ENCODE measurements around the gene SYF2. TPM values are rescaled to one million over a fixed set of nuclear protein-coding genes. Genes with fewer than 3 reads are reported as not detected.
A peak's percentile ranks its signal among the peaks of the same experiment; 100 is the strongest.

SYF2 gene
- total and polyA plus RNA-seq, 4 donors, result 29.7 to 99.4 (median 67.5) TPM

DNA sequence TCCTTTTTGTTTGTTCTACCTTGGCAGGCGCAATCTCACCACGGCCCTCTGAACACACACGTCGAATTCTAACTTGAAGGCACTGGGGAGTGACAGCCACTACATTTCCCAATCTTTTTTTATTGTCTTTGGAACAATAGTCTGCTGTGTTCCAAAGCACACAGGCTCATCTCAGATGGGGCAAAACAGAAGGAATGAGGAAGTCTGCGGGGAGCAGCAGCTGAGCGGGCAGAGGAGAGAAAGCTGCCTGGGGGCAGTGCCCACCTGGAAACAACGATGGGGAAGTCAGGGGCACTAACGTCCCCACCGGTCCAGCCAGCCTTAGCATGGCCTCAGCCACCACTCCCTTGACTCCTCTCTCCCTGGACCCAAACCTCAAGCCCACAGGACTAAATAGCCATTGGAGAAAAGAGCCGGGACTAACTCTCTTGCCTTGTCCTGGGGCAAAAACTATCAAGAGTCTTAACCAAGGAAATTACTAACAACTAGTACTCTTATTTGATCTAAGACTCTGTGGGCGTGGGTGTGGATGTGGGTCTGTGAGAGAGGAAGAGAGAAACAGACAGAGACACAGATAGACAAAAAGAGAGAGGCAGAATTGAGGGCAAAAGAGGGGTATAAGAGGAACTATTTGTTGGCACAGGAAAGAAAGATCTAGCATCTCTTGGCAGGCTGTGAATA, 34.2 kb downstream of the SYF2 start:
- no peaks in the 10 kb centered on the region for H3K9me3 ChIP-seq (ENCODE audit: control insufficient read depth in 4 of 4, insufficient read depth in 3 of 4, low read length in 3 of 4)
- H3K27me3 ChIP-seq (ENCODE audit: control insufficient read depth in 3 of 3, insufficient read depth in 3 of 3, low read length in 2 of 3), result no peaks in the 10 kb centered on the region
- H3K36me3 ChIP-seq (ENCODE audit: control insufficient read depth in 4 of 4, insufficient read depth in 4 of 4, low read length in 4 of 4), result no peaks in the 10 kb centered on the region
- TF ChIP-seq, protein P1, sequence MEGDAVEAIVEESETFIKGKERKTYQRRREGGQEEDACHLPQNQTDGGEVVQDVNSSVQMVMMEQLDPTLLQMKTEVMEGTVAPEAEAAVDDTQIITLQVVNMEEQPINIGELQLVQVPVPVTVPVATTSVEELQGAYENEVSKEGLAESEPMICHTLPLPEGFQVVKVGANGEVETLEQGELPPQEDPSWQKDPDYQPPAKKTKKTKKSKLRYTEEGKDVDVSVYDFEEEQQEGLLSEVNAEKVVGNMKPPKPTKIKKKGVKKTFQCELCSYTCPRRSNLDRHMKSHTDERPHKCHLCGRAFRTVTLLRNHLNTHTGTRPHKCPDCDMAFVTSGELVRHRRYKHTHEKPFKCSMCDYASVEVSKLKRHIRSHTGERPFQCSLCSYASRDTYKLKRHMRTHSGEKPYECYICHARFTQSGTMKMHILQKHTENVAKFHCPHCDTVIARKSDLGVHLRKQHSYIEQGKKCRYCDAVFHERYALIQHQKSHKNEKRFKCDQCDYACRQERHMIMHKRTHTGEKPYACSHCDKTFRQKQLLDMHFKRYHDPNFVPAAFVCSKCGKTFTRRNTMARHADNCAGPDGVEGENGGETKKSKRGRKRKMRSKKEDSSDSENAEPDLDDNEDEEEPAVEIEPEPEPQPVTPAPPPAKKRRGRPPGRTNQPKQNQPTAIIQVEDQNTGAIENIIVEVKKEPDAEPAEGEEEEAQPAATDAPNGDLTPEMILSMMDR (IDR thresholded peaks at IDR 0.05; ENCODE audit: control extremely low read depth, extremely low read depth), result no peak
- WGBS, 2 donors, result 33 to 39% methylated on average over 11 of the region's 11 CpGs
- H3K4me3 ChIP-seq, result no peak overlapping the region
- ATAC-seq (ENCODE audit: insufficient read depth, low FRiP score), result no peak
- peak in 1 of 3 donors; percentile 8 for DNase-seq
- no peak overlapping the region for H3K9ac ChIP-seq (ENCODE audit: insufficient read depth in 1 of 2, low read length in 2 of 2)
- H3K27ac ChIP-seq (ENCODE audit: low read depth in 1 of 2, low read length in 1 of 2), result no peak overlapping the region
- peaks cover 0 to 37% (median 9%) of the 10 kb centered on the region in 5 donors for H3K4me1 ChIP-seq (ENCODE audit: control insufficient read depth in 5 of 5, insufficient read depth in 5 of 5, low read length in 5 of 5)

DNA sequence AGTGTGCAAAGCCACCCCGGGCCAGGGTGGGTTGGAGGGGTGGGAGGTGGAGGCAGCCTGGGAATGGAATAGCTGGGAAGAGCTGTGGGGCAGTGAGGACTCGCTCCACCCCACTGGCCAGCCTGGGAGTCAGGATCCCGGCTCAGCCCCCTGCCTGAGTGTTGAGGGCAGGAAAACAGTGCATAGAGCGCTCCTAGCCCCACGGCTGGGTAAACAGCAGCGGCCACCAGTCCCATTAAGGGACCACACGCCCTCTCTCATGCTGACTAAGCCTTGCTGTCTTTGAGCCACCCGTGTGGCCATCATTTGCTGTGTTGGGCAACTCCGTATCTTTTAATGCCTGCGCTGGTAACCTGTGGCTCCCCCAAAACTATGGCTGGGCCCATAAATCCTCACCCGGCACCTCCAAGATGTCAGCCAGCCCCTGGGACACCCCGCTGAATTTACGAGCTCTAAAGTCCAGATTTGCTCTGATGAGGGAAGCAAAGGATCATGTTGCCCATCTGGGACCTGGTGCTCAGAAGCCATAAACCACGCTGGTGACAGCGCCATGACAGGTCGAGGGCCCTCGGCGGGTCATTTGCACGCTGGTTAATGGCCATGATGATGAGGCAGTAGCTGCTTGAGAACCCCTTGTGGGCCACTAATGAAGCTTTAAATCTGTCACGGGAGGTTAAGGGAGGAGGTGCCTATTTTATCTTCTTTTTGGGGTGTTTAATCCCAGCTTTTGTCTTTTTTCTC, 34.9 kb downstream of the SYF2 start:
- Histone ChIP-seq H3K4me3 (no peak overlapping the region), H3K27ac (ENCODE audit: low read depth in 1 of 2, low read length in 1 of 2) (no peak overlapping the region), H3K9me3 (ENCODE audit: control insufficient read depth in 4 of 4, insufficient read depth in 3 of 4, low read length in 3 of 4) (no peaks in the 10 kb centered on the region), H3K9ac (ENCODE audit: insufficient read depth in 1 of 2, low read length in 2 of 2) (no peak overlapping the region), H3K4me1 (ENCODE audit: control insufficient read depth in 5 of 5, insufficient read depth in 5 of 5, low read length in 5 of 5) (peaks cover 0 to 37% (median 9%) of the 10 kb centered on the region in 5 donors), H3K36me3 (ENCODE audit: control insufficient read depth in 4 of 4, insufficient read depth in 4 of 4, low read length in 4 of 4) (no peaks in the 10 kb centered on the region), H3K27me3 (ENCODE audit: control insufficient read depth in 3 of 3, insufficient read depth in 3 of 3, low read length in 2 of 3) (no peaks in the 10 kb centered on the region)
- WGBS, 2 donors, result 87 to 89% methylated on average over 20 of the region's 20 CpGs
- TF ChIP-seq, protein P1 (IDR thresholded peaks at IDR 0.05; ENCODE audit: control extremely low read depth, extremely low read depth), result no peak
- DNase-seq, result no peak
- no peak for ATAC-seq (ENCODE audit: insufficient read depth, low FRiP score)

DNA sequence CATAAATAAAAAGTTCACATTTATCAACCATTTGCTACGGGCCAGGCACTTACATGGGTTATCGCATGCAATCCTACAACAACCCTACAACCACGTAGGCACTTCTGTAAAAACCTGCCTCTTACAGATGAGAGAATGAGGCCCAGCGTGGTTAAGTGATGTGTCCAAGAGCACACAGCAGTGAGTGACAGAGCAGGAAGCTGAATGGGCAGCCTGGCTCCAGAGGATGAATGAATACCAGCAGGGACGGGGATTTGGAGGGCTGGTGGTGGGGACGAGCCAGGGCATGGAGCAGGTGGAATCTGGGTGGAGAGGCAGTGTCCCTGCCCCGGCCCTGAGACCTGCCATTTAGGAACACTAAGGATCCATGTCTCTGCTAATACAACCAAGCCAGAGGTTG, 35.5 kb downstream of the SYF2 start:
- H3K36me3 ChIP-seq (ENCODE audit: control insufficient read depth in 4 of 4, insufficient read depth in 4 of 4, low read length in 4 of 4), result no peaks in the 10 kb centered on the region
- TF ChIP-seq, protein P1 (IDR thresholded peaks at IDR 0.05; ENCODE audit: control extremely low read depth, extremely low read depth), result no peak
- no peak for DNase-seq
- no peak overlapping the region for H3K4me3 ChIP-seq
- H3K27me3 ChIP-seq (ENCODE audit: control insufficient read depth in 3 of 3, insufficient read depth in 3 of 3, low read length in 2 of 3), result no peaks in the 10 kb centered on the region
- H3K9me3 ChIP-seq (ENCODE audit: control insufficient read depth in 4 of 4, insufficient read depth in 3 of 4, low read length in 3 of 4), result no peaks in the 10 kb centered on the region
- H3K27ac ChIP-seq (ENCODE audit: low read depth in 1 of 2, low read length in 1 of 2), result no peak overlapping the region
- no peak overlapping the region for H3K9ac ChIP-seq (ENCODE audit: insufficient read depth in 1 of 2, low read length in 2 of 2)
- 89 to 90% methylated on average over 7 of the region's 7 CpGs for WGBS, 2 donors
- H3K4me1 ChIP-seq (ENCODE audit: control insufficient read depth in 5 of 5, insufficient read depth in 5 of 5, low read length in 5 of 5), result peaks cover 0 to 37% (median 9%) of the 10 kb centered on the region in 5 donors
- ATAC-seq (ENCODE audit: insufficient read depth, low FRiP score), result no peak

All from lung (tissue), 12 donors.